Duodenal mucosa (tissue), 2 donors: Measurements from ENCODE around the gene TMEM134.

Experiments used
- H3K27ac ChIP-seq: one replicate; pipeline ENCODE4 v1.7.0; 2013; ENCODE audit warnings: low read depth, low read length
- H3K27me3 ChIP-seq, 2 donors: one replicate each; pipeline ENCODE4 v1.7.0; 2013; ENCODE audit warnings: low read length in 2 of 2, control low read depth in 1 of 2; ENCODE audit not compliant: insufficient read depth in 2 of 2, control insufficient read depth in 1 of 2
- H3K36me3 ChIP-seq, 2 donors: one replicate each; pipeline ENCODE4 v1.7.0; 2013; ENCODE audit warnings: low read length in 2 of 2, control low read depth in 1 of 2; ENCODE audit not compliant: insufficient read depth in 2 of 2, control insufficient read depth in 1 of 2
- H3K4me1 ChIP-seq, 2 donors: one replicate each; pipeline ENCODE4 v1.7.0; 2013; ENCODE audit warnings: low read length in 2 of 2, control low read depth in 1 of 2; ENCODE audit not compliant: insufficient read depth in 2 of 2, control insufficient read depth in 1 of 2
- H3K4me3 ChIP-seq, 2 donors: one replicate each; pipeline ENCODE4 v1.7.0; 2013; ENCODE audit warnings: low read length in 2 of 2, low read depth in 1 of 2
- H3K9ac ChIP-seq, 2 donors: one replicate each; pipeline ENCODE4 v1.7.0; 2013; ENCODE audit warnings: low read length in 2 of 2, low read depth in 1 of 2
- H3K9me3 ChIP-seq, 2 donors: one replicate each; pipeline ENCODE4 v1.7.0; 2013; ENCODE audit warnings: low read length in 2 of 2, control low read depth in 1 of 2; ENCODE audit not compliant: control insufficient read depth in 1 of 2

TMEM134 gene

DNA sequence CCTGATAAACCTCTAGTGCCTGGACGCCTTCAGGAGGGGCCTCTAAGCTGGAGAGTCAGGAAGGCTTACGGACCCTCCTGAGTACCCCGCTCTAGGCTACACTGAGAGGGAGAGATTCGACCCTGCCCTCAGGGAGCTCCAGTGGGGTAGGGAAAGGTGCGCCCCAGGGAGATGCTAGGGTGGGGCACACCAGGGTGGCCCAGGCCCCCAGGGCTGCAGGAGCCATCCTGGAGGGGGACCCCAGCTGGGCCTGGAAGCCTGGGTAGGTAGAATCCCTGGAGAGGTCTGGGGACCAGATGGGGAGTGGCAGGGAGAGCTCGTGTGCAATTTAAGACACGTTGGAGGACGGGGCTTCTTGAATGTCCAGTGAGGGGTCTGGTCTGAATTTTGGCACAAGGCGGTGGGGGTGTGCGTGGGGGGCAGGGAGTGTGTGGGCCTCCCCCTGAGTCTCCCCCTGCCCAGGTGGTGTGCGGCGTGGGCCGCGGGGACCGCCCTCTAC, 48.9 kb downstream of the TMEM134 start:
- peak overlapping the region; percentile 93 for H3K27ac ChIP-seq
- H3K9ac ChIP-seq: peak overlapping the region; percentile 39 to 60
- no peaks in the 10 kb centered on the region for H3K27me3 ChIP-seq
- H3K9me3 ChIP-seq: no peaks in the 10 kb centered on the region
- peak overlapping the region; percentile 60 to 67 for H3K4me3 ChIP-seq
- H3K36me3 ChIP-seq: no peaks in the 10 kb centered on the region
- peaks cover 16 to 21% of the 10 kb centered on the region in 2 donors for H3K4me1 ChIP-seq

DNA sequence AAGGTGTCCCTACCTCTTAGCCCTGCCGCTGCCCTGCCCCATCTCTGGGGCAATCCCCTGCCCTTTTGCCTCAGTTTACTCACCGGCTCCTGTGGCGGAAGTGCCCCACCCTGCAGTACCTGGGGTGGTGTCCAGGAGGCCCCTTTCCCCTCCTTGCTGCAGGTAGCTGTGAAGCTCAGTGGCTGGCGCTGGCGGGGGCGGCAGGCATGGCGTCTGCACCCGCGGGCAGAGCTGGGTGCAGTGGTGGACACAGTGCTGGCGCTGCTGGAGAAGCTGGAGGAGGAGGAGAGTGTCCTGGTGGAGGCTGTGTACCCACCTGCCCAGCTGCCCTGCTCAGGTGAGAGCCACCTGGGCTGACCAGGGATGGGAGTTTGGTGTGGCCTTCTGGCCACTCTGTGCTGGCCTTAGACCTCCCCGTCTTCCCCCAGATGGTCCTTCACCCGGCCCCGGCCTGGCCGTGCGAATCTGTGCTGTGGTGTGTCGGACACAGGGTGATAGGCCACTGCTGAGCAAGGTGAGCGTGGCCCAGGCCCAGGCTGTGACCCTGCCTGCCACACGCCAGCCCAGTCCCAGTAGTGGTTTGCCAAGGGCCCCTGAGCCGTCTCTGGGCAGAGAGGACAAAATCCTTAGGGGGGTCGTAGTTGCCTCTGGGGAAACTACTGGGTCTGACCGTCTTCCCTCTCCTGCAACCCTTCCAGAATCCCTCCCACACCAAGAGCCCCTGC, 49.6 kb downstream of the TMEM134 start:
- Histone ChIP-seq H3K27me3 (no peaks in the 10 kb centered on the region), H3K9me3 (no peaks in the 10 kb centered on the region), H3K4me1 (peaks cover 19 to 27% of the 10 kb centered on the region in 2 donors), H3K4me3 (no peak overlapping the region), H3K9ac (no peak overlapping the region), H3K27ac (no peak overlapping the region), H3K36me3 (no peaks in the 10 kb centered on the region)

DNA sequence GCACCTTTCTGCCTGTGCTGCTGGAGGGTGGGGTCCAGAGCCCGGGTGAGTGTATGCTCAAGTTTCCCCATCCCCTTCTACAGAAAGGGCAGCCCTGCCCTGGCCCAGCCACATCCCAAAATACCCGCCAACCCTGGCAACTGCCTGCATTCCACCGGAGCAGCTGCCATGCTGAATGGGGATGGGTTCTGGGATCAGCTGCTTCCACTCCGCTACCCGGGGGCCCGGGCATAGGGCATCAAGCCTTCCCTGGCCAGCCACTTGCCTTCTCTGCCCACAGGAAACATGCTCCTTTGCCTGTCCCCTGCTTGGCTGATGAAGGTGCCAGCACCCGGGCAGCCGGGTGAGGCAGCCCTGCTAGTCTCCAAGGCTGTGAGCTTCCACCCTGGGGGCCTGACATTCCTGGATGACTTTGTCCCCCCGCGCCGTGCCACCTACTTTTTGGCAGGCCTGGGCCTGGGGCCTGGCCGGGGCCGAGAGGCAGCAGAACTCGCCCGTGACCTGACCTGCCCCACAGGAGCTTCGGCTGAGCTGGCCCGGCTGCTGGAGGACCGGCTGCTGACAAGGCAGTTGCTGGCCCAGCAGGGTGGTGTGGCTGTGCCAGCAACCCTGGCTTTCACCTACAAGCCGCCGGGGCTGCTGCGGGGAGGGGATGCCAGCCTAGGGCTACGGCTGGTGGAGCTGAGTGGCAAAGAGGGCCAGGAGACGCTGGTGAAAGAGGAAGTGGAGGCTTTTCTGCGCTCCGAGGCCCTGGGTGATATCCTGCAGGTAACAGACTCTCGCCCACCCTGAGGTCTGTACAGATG, 50.4 kb downstream of the TMEM134 start:
- Histone ChIP-seq H3K27ac (no peak overlapping the region), H3K27me3 (no peaks in the 10 kb centered on the region), H3K9me3 (no peaks in the 10 kb centered on the region), H3K4me3 (no peak overlapping the region), H3K4me1 (peaks cover 19 to 27% of the 10 kb centered on the region in 2 donors), H3K36me3 (no peaks in the 10 kb centered on the region), H3K9ac (no peak overlapping the region)

- Histone ChIP-seq H3K9ac (no peak overlapping the region), H3K36me3 (no peaks in the 10 kb centered on the region), H3K27me3 (no peaks in the 10 kb centered on the region), H3K4me3 (no peak overlapping the region), H3K27ac (no peak overlapping the region), H3K9me3 (no peaks in the 10 kb centered on the region), H3K4me1 (peaks cover 19 to 27% of the 10 kb centered on the region in 2 donors)
Observed at GRCh38 chr11:67417425-67417824, 51.6 kb downstream of the TMEM134 start.

- peaks cover 19 to 27% of the 10 kb centered on the region in 2 donors for H3K4me1 ChIP-seq
Observed at GRCh38 chr11:67416416-67417335, 52.4 kb downstream of the TMEM134 start.

GRCh38 chr11:67415501-67416304, 53.3 kb downstream of the TMEM134 start, which contains the start of gene CARNS1:
Gene CARNS1, plus strand, starts transcription at chr11:67415678. Its CDS starts 522 bp downstream, at chr11:67416200.
- H3K9me3 ChIP-seq: no peaks in the 10 kb centered on the region
- peak within 1 kb of the TSS; percentile 4 to 29 for H3K4me3 ChIP-seq
- H3K27ac ChIP-seq: no peak within 1 kb of the TSS
- peaks cover 6 to 9% of the 10 kb centered on the region in 2 donors for H3K27me3 ChIP-seq
- H3K4me1 ChIP-seq: peaks cover 19 to 22% of the 10 kb centered on the region in 2 donors
- H3K9ac ChIP-seq: no peak within 1 kb of the TSS
- H3K36me3 ChIP-seq: no peaks in the 10 kb centered on the region

More at GRCh38 chr11:67416416-67417335, 52.4 kb downstream of the TMEM134 start:
- Histone ChIP-seq H3K9me3 (no peaks in the 10 kb centered on the region), H3K36me3 (no peaks in the 10 kb centered on the region), H3K27me3 (peaks cover 2 to 5% of the 10 kb centered on the region in 2 donors), H3K4me3 (no peak overlapping the region), H3K9ac (no peak overlapping the region), H3K27ac (no peak overlapping the region)

GRCh38 chr11:67413266-67413849, 55.7 kb downstream of the TMEM134 start:
- no peaks in the 10 kb centered on the region for H3K36me3 ChIP-seq
- peaks cover 19 to 27% of the 10 kb centered on the region in 2 donors for H3K4me1 ChIP-seq
- H3K9me3 ChIP-seq: no peaks in the 10 kb centered on the region
- no peak overlapping the region for H3K9ac ChIP-seq
- H3K27me3 ChIP-seq: peaks cover 6 to 15% of the 10 kb centered on the region in 2 donors
- H3K4me3 ChIP-seq: no peak overlapping the region
- H3K27ac ChIP-seq: no peak overlapping the region

GRCh38 chr11:67412495-67413179, 56.4 kb downstream of the TMEM134 start:
- no peaks in the 10 kb centered on the region for H3K36me3 ChIP-seq
- peaks cover 19 to 33% of the 10 kb centered on the region in 2 donors for H3K4me1 ChIP-seq
- peaks cover 6 to 15% of the 10 kb centered on the region in 2 donors for H3K27me3 ChIP-seq
- no peaks in the 10 kb centered on the region for H3K9me3 ChIP-seq
- no peak overlapping the region for H3K27ac ChIP-seq
- H3K4me3 ChIP-seq: no peak overlapping the region
- H3K9ac ChIP-seq: no peak overlapping the region
